ENCODE results near the gene GOSR1.
"Not testable (repeated sequence)": the region's sequence is repeated elsewhere in the genome, so short reads cannot be mapped to it uniquely, and the experiment has no call there.

The GOSR1 gene

DNA sequence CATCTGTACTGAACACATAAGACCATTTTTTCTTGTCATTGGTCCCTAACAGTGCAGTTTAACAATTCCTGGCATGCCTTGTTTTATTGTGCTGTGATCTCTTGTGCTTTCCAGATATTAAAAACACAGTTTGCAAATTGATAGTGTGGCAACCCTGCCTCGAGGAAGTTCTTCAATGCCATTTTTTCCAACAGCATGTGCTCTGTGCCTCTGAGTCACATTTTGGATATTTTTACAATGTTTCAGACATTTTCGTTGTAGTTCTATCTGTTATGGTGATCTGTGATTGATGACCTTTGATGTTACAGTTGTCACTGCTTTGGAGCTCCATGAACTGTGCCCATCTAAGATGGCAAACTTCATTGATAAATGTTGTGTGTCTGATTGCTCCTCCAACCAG is 66.2 kb downstream of the GOSR1 start:
- ATAC-seq: no peak
- TF ChIP-seq ZFP3 (CRISPR knock-in tag; IDR thresholded peaks at IDR 0.05) (no peak), ARNTL (CRISPR knock-in tag; IDR thresholded peaks at IDR 0.05; ENCODE audit: borderline replicate concordance, low read depth) (no peak)
- TF ChIP-seq, protein P1, sequence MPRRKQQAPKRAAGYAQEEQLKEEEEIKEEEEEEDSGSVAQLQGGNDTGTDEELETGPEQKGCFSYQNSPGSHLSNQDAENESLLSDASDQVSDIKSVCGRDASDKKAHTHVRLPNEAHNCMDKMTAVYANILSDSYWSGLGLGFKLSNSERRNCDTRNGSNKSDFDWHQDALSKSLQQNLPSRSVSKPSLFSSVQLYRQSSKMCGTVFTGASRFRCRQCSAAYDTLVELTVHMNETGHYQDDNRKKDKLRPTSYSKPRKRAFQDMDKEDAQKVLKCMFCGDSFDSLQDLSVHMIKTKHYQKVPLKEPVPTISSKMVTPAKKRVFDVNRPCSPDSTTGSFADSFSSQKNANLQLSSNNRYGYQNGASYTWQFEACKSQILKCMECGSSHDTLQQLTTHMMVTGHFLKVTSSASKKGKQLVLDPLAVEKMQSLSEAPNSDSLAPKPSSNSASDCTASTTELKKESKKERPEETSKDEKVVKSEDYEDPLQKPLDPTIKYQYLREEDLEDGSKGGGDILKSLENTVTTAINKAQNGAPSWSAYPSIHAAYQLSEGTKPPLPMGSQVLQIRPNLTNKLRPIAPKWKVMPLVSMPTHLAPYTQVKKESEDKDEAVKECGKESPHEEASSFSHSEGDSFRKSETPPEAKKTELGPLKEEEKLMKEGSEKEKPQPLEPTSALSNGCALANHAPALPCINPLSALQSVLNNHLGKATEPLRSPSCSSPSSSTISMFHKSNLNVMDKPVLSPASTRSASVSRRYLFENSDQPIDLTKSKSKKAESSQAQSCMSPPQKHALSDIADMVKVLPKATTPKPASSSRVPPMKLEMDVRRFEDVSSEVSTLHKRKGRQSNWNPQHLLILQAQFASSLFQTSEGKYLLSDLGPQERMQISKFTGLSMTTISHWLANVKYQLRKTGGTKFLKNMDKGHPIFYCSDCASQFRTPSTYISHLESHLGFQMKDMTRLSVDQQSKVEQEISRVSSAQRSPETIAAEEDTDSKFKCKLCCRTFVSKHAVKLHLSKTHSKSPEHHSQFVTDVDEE (CRISPR knock-in tag; IDR thresholded peaks at IDR 0.05): no peak
- TF ChIP-seq, protein P2, sequence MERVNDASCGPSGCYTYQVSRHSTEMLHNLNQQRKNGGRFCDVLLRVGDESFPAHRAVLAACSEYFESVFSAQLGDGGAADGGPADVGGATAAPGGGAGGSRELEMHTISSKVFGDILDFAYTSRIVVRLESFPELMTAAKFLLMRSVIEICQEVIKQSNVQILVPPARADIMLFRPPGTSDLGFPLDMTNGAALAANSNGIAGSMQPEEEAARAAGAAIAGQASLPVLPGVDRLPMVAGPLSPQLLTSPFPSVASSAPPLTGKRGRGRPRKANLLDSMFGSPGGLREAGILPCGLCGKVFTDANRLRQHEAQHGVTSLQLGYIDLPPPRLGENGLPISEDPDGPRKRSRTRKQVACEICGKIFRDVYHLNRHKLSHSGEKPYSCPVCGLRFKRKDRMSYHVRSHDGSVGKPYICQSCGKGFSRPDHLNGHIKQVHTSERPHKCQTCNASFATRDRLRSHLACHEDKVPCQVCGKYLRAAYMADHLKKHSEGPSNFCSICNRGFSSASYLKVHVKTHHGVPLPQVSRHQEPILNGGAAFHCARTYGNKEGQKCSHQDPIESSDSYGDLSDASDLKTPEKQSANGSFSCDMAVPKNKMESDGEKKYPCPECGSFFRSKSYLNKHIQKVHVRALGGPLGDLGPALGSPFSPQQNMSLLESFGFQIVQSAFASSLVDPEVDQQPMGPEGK (CRISPR knock-in tag; IDR thresholded peaks at IDR 0.05; ENCODE audit: borderline replicate concordance): no peak

DNA sequence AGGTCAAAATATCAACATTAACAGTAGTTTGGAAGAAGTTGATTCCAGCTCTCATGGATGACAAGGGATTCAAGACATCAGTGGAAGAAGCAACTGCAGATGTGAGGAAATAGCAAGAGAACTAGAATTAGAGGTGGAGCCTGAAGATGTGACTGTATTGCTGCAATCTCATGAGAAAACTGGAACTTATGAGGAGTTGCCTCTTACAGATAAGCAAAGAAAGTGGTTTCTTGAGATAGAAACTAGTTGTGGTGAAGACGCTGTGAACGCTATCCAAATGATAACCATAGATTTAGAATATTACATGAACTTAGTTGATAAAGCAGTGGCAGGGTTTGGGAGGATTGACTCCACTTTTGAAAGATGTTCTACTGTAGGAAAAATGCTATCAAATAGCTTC is 67.8 kb downstream of the GOSR1 start:
- no peak for TF ChIP-seq ISL1 (CRISPR knock-in tag; IDR thresholded peaks at IDR 0.05)
- no peak for TF ChIP-seq RARB (CRISPR knock-in tag; IDR thresholded peaks at IDR 0.05)
- no peak for TF ChIP-seq SNAI2 (CRISPR knock-in tag; IDR thresholded peaks at IDR 0.05)
- TF ChIP-seq ESRRG (CRISPR knock-in tag; IDR thresholded peaks at IDR 0.05): no peak
- no peak for TF ChIP-seq ZNF565 (CRISPR knock-in tag; conservative IDR thresholded peaks at IDR 0.05; ENCODE audit: low read depth)
- TF ChIP-seq ZNF70 (CRISPR knock-in tag; IDR thresholded peaks at IDR 0.05): no peak
- TF ChIP-seq TOX (CRISPR knock-in tag; IDR thresholded peaks at IDR 0.05; ENCODE audit: borderline replicate concordance): no peak
- no peak for TF ChIP-seq ZFP3 (CRISPR knock-in tag; IDR thresholded peaks at IDR 0.05)

DNA sequence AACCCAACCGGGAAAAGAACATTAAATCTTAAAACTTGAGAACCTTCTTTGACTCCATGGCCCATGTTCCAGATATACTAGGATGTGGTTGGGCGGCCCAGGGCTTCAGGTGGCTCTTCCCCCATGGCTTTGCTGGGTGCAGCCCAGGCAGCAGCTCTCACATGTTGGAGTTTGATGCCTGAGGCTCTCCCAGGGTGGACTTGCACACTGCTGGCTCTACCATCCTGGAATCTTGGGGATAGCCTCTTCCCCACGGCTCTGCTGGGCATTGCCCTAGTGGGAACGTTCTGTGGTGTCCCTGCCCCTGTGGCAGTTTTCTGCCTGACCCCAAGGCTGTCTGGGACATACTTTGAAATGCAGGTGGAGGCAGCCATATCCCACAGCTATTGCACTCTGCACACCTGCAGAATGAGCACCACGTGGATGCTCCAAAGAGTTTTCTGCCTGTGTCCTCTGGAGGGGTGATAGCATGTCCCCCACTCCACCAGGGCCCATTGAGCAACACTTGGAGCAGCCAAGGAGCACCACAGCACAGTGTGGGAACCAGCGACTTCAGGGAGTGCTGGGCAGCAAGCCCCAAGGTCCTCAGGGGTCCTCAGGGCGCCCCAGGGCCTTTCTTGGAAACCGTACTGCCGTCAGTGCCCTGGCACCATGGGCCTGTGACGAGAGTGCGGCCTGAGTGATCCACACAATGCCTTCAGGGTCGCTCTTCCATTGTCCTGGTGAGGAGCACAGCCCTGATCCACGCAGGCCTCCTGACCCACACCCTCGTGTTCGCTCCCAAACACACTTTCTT is 70.8 kb downstream of the GOSR1 start:
- no peak for TF ChIP-seq GLIS3 (CRISPR knock-in tag; IDR thresholded peaks at IDR 0.05)
- TF ChIP-seq BACH2 (CRISPR knock-in tag; IDR thresholded peaks at IDR 0.05; ENCODE audit: borderline replicate concordance): no peak
- no peak for TF ChIP-seq ARNTL (CRISPR knock-in tag; IDR thresholded peaks at IDR 0.05; ENCODE audit: borderline replicate concordance, low read depth)
- TF ChIP-seq, protein P3, sequence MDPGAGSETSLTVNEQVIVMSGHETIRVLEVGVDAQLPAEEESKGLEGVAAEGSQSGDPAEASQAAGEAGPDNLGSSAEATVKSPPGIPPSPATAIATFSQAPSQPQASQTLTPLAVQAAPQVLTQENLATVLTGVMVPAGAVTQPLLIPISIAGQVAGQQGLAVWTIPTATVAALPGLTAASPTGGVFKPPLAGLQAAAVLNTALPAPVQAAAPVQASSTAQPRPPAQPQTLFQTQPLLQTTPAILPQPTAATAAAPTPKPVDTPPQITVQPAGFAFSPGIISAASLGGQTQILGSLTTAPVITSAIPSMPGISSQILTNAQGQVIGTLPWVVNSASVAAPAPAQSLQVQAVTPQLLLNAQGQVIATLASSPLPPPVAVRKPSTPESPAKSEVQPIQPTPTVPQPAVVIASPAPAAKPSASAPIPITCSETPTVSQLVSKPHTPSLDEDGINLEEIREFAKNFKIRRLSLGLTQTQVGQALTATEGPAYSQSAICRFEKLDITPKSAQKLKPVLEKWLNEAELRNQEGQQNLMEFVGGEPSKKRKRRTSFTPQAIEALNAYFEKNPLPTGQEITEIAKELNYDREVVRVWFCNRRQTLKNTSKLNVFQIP (CRISPR knock-in tag; IDR thresholded peaks at IDR 0.05; ENCODE audit: borderline replicate concordance, low read depth): no peak
- TF ChIP-seq OSR1 (CRISPR knock-in tag; IDR thresholded peaks at IDR 0.05): no peak
- TF ChIP-seq PPARA (CRISPR knock-in tag; IDR thresholded peaks at IDR 0.05; ENCODE audit: borderline replicate concordance): no peak
- no peak for TF ChIP-seq ZFP30 (CRISPR knock-in tag; IDR thresholded peaks at IDR 0.05)
- no peak for TF ChIP-seq ZFP3 (CRISPR knock-in tag; IDR thresholded peaks at IDR 0.05)
- no peak for TF ChIP-seq ZNF8 (CRISPR knock-in tag; IDR thresholded peaks at IDR 0.05)
- TF ChIP-seq RARB (CRISPR knock-in tag; IDR thresholded peaks at IDR 0.05): no peak
- TF ChIP-seq, protein P1 (CRISPR knock-in tag; IDR thresholded peaks at IDR 0.05): no peak
- no peak for TF ChIP-seq ESRRG (CRISPR knock-in tag; IDR thresholded peaks at IDR 0.05)
- no peak for TF ChIP-seq TOX (CRISPR knock-in tag; IDR thresholded peaks at IDR 0.05; ENCODE audit: borderline replicate concordance)
- no peak for TF ChIP-seq ZNF70 (CRISPR knock-in tag; IDR thresholded peaks at IDR 0.05)
- TF ChIP-seq, protein P4, sequence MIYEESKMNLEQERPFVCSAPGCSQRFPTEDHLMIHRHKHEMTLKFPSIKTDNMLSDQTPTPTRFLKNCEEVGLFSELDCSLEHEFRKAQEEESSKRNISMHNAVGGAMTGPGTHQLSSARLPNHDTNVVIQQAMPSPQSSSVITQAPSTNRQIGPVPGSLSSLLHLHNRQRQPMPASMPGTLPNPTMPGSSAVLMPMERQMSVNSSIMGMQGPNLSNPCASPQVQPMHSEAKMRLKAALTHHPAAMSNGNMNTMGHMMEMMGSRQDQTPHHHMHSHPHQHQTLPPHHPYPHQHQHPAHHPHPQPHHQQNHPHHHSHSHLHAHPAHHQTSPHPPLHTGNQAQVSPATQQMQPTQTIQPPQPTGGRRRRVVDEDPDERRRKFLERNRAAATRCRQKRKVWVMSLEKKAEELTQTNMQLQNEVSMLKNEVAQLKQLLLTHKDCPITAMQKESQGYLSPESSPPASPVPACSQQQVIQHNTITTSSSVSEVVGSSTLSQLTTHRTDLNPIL (CRISPR knock-in tag; IDR thresholded peaks at IDR 0.05; ENCODE audit: low read depth): no peak
- no peak for TF ChIP-seq ZNF565 (CRISPR knock-in tag; conservative IDR thresholded peaks at IDR 0.05; ENCODE audit: low read depth)
- no peak for TF ChIP-seq CSDC2 (CRISPR knock-in tag; IDR thresholded peaks at IDR 0.05)
- no peak for TF ChIP-seq SNAI2 (CRISPR knock-in tag; IDR thresholded peaks at IDR 0.05)
- no peak for TF ChIP-seq TCF4 (CRISPR knock-in tag; IDR thresholded peaks at IDR 0.05; ENCODE audit: borderline replicate concordance)

More for the DNA sequence above, 67.8 kb downstream of the GOSR1 start:
- no peak for ATAC-seq

DNA sequence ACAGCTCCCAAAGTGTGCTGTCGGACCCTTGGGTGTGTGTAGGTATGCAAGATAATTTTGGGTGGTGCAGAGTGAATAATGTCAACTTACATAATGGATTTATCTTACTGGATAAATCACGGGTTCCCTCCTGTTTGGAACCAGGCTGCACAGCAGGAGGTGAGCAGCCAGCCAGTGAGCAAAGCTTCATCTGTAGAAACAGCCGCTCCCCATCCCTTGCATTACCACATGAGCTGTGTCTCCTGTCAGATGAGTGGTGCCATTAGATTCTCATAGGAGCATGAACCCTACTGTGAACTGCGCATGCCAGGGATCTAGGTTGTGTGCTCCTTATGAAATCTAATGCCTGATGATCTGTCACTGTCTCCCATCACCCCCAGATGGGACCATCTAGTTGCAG is 72.0 kb downstream of the GOSR1 start:
- not testable (repeated sequence) for ATAC-seq

More for the DNA sequence above, 70.8 kb downstream of the GOSR1 start:
- ATAC-seq: no peak

All from SK-N-SH treated with all-trans-retinoic acid at 6 μM for 48 hours (cell line).